Fibroblast of lung (primary cell): ENCODE results near the gene POLR1G. TPM values are rescaled to one million over a fixed set of nuclear protein-coding genes. Genes with fewer than 3 reads are reported as not detected.

Experiments
- DNase-seq, 2 donors: peaks; one replicate each; pipeline versions ENCODE4 v3.0.0 to v3.0.0-alpha.2; 2010; ENCODE audit warnings: low read depth in 2 of 2
- H2AFZ ChIP-seq: 2 replicates; pipeline ENCODE4 v1.5.1; 2012; ENCODE audit warnings: low read length, control low read depth, inconsistent platforms
- H3K27ac ChIP-seq: 2 replicates; pipeline ENCODE4 v1.5.1; 2011; ENCODE audit warnings: low read length, control low read depth; ENCODE audit not compliant: insufficient read depth
- H3K27me3 ChIP-seq: 2 replicates; pipeline ENCODE4 v1.5.1; 2011; ENCODE audit warnings: mild to moderate bottlenecking, low read length; ENCODE audit not compliant: control insufficient read depth, insufficient read depth
- H3K36me3 ChIP-seq: 2 replicates; pipeline ENCODE4 v1.5.1; 2011; ENCODE audit warnings: low read length; ENCODE audit not compliant: control insufficient read depth, insufficient read depth
- H3K4me1 ChIP-seq: 2 replicates; pipeline ENCODE4 v1.5.1; 2011; ENCODE audit warnings: low read length; ENCODE audit not compliant: control insufficient read depth, insufficient read depth; ENCODE audit errors: extremely low read depth
- H3K4me2 ChIP-seq: 2 replicates; pipeline ENCODE4 v1.5.1; 2011; ENCODE audit warnings: low read length, control low read depth; ENCODE audit not compliant: insufficient read depth; ENCODE audit errors: extremely low read depth
- H3K4me3 ChIP-seq, 4 experiments: fragments of 200-600 bp in 1 of 4; sonication (generic) in 1 of 4; replicated peaks in 1 of 4; 2 replicates each; pipeline ENCODE4 v1.5.1; 2011 to 2016; ENCODE audit warnings: low read length in 4 of 4, low read depth in 3 of 4, mild to moderate bottlenecking in 3 of 4, control low read depth in 2 of 4, inconsistent platforms in 1 of 4, mixed read lengths in 1 of 4; ENCODE audit not compliant: insufficient read depth in 1 of 4; ENCODE audit errors: control extremely low read depth in 1 of 4
- H3K79me2 ChIP-seq: 2 replicates; pipeline ENCODE4 v1.5.1; 2012; ENCODE audit warnings: mild to moderate bottlenecking, low read length, inconsistent platforms; ENCODE audit not compliant: control insufficient read depth, insufficient read depth
- H3K9ac ChIP-seq: 2 replicates; pipeline ENCODE4 v1.5.1; 2011; ENCODE audit warnings: mild to moderate bottlenecking, low read length, control low read depth; ENCODE audit not compliant: insufficient read depth
- H3K9me3 ChIP-seq: 2 replicates; pipeline ENCODE4 v1.5.1; 2012; ENCODE audit warnings: low read depth, low read length; ENCODE audit not compliant: control insufficient read depth, insufficient read depth
- H4K20me1 ChIP-seq: 2 replicates; pipeline ENCODE4 v1.5.1; 2011; ENCODE audit warnings: low read length; ENCODE audit not compliant: control insufficient read depth, insufficient read depth; ENCODE audit errors: extremely low read depth
- CTCF ChIP-seq, 2 donors: IDR thresholded peaks in 1 of 2; conservative IDR thresholded peaks in 1 of 2; 1 replicate in 1 of 2; 2 replicates in 1 of 2; pipeline ENCODE4 v1.5.1; 2011 to 2012; ENCODE audit warnings: low read length in 2 of 2, control low read depth in 1 of 2, inconsistent platforms in 1 of 2, low read depth in 1 of 2, mild to moderate bottlenecking in 1 of 2
- EZH2 ChIP-seq: IDR thresholded peaks from 2 replicates; pipeline ENCODE4 v1.5.1; 2012; ENCODE audit warnings: low read length, control low read depth, mild to moderate bottlenecking; ENCODE audit errors: missing control alignments
- polyA plus RNA-seq, 2 donors: library from polyadenylated mRNA; depleted of rRNA in 1 of 2; stranded (reverse) in 1 of 2; unstranded in 1 of 2; fragments of >200 nt; gene quantifications; 2 replicates each; pipeline ENCODE4 v1.2.1, GENCODE V29; 2011 to 2012; ENCODE audit warnings: missing spikeins in 1 of 2
- total RNA-seq: library from RNA; depleted of rRNA; stranded (reverse); fragments of >200 nt; gene quantifications from 2 replicates; pipeline ENCODE4 v1.2.1, GENCODE V29; 2014

The POLR1G gene
- total and polyA plus RNA-seq, 2 donors (not counting 1 experiment from before 2014, with no cell fraction given): 3.6 to 4.7 TPM

GRCh38 chr19:45423033-45423588 is 16.7 kb downstream of the POLR1G start:
- Histone ChIP-seq H3K4me1 (peaks cover 21% of the 10 kb centered on the region), H4K20me1 (no peaks in the 10 kb centered on the region), H3K36me3 (peaks cover 10% of the 10 kb centered on the region), H3K9me3 (no peaks in the 10 kb centered on the region), H2AFZ (peak overlapping the region; percentile 30), H3K4me3 (peak overlapping the region; percentile 62 to 90 (median 77)), H3K9ac (peak overlapping the region; percentile 59), H3K4me2 (peak overlapping the region; percentile 94), H3K27me3 (no peaks in the 10 kb centered on the region), H3K79me2 (peaks cover 21% of the 10 kb centered on the region), H3K27ac (peak overlapping the region; percentile 98)
- no peak for DNase-seq
- TF ChIP-seq EZH2: no peak
- no peak for TF ChIP-seq CTCF (conservative IDR thresholded peaks at IDR 0.05 in 1 of 2, IDR thresholded peaks at IDR 0.05 in 1 of 2; ENCODE audit: low read depth in 1 of 2, low read length in 2 of 2)

GRCh38 chr19:45423589-45424190 is 17.2 kb downstream of the POLR1G start, which contains the start of gene ERCC1:
TSS of gene ERCC1 (minus strand) at chr19:45423917. CDS start at chr19:45423374, 543 bp downstream.
- DNase-seq: peak; percentile 94
- Histone ChIP-seq H3K27me3 (no peaks in the 10 kb centered on the region), H3K27ac (peak within 1 kb of the TSS; percentile 98), H3K4me1 (peaks cover 25% of the 10 kb centered on the region), H3K36me3 (peaks cover 8% of the 10 kb centered on the region), H4K20me1 (no peaks in the 10 kb centered on the region), H2AFZ (peak within 1 kb of the TSS; percentile 67), H3K9ac (peak within 1 kb of the TSS; percentile 95), H3K4me3 (peak within 1 kb of the TSS; percentile 62 to 90 (median 77)), H3K4me2 (peak within 1 kb of the TSS; percentile 94), H3K9me3 (no peaks in the 10 kb centered on the region), H3K79me2 (peaks cover 21% of the 10 kb centered on the region)
- TF ChIP-seq CTCF (conservative IDR thresholded peaks at IDR 0.05 in 1 of 2, IDR thresholded peaks at IDR 0.05 in 1 of 2; ENCODE audit: low read depth in 1 of 2, low read length in 2 of 2): no peak
- TF ChIP-seq EZH2: no peak

GRCh38 chr19:45424191-45425058 is 18.0 kb downstream of the POLR1G start:
- TF ChIP-seq CTCF (conservative IDR thresholded peaks at IDR 0.05 in 1 of 2, IDR thresholded peaks at IDR 0.05 in 1 of 2; ENCODE audit: low read depth in 1 of 2, low read length in 2 of 2): no peak
- no peak for TF ChIP-seq EZH2
- Histone ChIP-seq H2AFZ (peak overlapping the region; percentile 67), H3K9me3 (no peaks in the 10 kb centered on the region), H3K79me2 (peaks cover 21% of the 10 kb centered on the region), H4K20me1 (no peaks in the 10 kb centered on the region), H3K4me2 (peak overlapping the region; percentile 94), H3K36me3 (peaks cover 5% of the 10 kb centered on the region), H3K4me3 (peak overlapping the region; percentile 62 to 90 (median 77)), H3K9ac (peak overlapping the region; percentile 95), H3K27me3 (no peaks in the 10 kb centered on the region), H3K4me1 (peaks cover 27% of the 10 kb centered on the region), H3K27ac (peak overlapping the region; percentile 98)
- DNase-seq: peak; percentile 92 to 97
